Activated B cell treated with CpG ODN at 0.5 μM for 24 hours (primary cell): ENCODE data around the gene VPS33B. TPM values are rescaled to one million over a fixed set of nuclear protein-coding genes. Genes with fewer than 3 reads are reported as not detected.

Experiments
- ATAC-seq: fragments of 200-7000 bp; cut with Tn5 transposase; one replicate; pipeline ENCODE4 v1.10.0; 2021; ENCODE audit warnings: low read depth, mild to moderate bottlenecking, moderate library complexity
- CTCF ChIA-PET: fragments of 350-600 bp; sonication (Branson Sonifier 250); formaldehyde crosslinking; loops from one replicate; lab custom pipeline; 2021; ENCODE audit warnings: antibody characterized with exemption; lab: Charles Lee
- POLR2A ChIA-PET: fragments of 350-600 bp; sonication (Branson Sonifier 250); formaldehyde crosslinking; loops from one replicate; lab custom pipeline; 2021; ENCODE audit warnings: antibody characterized with exemption; lab: Charles Lee
- DNase-seq: peaks from one replicate; pipeline ENCODE4 v3.0.0; 2022
- H3K27ac Mint-ChIP-seq: one replicate; pipeline ENCODE4 v1.8.0; 2020; ENCODE audit warnings: mixed read lengths
- H3K27me3 Mint-ChIP-seq: one replicate; pipeline ENCODE4 v1.8.0; 2021; ENCODE audit warnings: mixed read lengths
- H3K36me3 Mint-ChIP-seq: one replicate; pipeline ENCODE4 v1.8.0; 2021; ENCODE audit warnings: low read depth, mixed read lengths
- H3K4me1 Mint-ChIP-seq: one replicate; pipeline ENCODE4 v1.8.0; 2021; ENCODE audit warnings: mixed read lengths
- H3K4me3 Mint-ChIP-seq: one replicate; pipeline ENCODE4 v1.8.0; 2020; ENCODE audit warnings: mild to moderate bottlenecking, mixed read lengths
- H3K9me3 Mint-ChIP-seq: one replicate; pipeline ENCODE4 v1.8.0; 2020; ENCODE audit warnings: mixed read lengths
- CTCF ChIP-seq: fragments of 200-600 bp; IDR thresholded peaks from one replicate; pipeline ENCODE4 v1.8.0; 2022; ENCODE audit warnings: antibody characterized with exemption, mild to moderate bottlenecking
- intact Hi-C: fragments of 100-400 bp; cut with micrococcal nuclease; formaldehyde crosslinking; loops from one replicate; pipeline ENCODE4 v1.15.1; 2024
- total RNA-seq: library from RNA; stranded (reverse); gene quantifications from 2 replicates; pipeline ENCODE4 v1.2.3, GENCODE V29; 2022

The VPS33B gene
- total RNA-seq, 1 donor from 2014 or later: 33.4 TPM

GRCh38 chr15:91045065-91045464 is 22.7 kb upstream of the VPS33B start:
- H3K4me1 Mint-ChIP-seq: peaks cover 17% of the 10 kb centered on the region
- POLR2A ChIA-PET: no interaction called here
- ATAC-seq: no peak

GRCh38 chr15:91043202-91043874 is 20.9 kb upstream of the VPS33B start:
- DNase-seq (no peak), ATAC-seq (no peak)
- Mint-ChIP-seq H3K4me3 (no peak overlapping the region), H3K27ac (no peak overlapping the region), H3K36me3 (no peaks in the 10 kb centered on the region), H3K4me1 (peaks cover 15% of the 10 kb centered on the region), H3K9me3 (no peaks in the 10 kb centered on the region), H3K27me3 (peaks cover 6% of the 10 kb centered on the region)
- ChIA-PET POLR2A (no interaction called here), CTCF (no interaction called here)
- no peak for TF ChIP-seq CTCF
- intact Hi-C loops: no loop called here

More at GRCh38 chr15:91045065-91045464, 22.7 kb upstream of the VPS33B start:
- DNase-seq: no peak
- H3K4me3 Mint-ChIP-seq: no peak overlapping the region
- H3K9me3 Mint-ChIP-seq: no peaks in the 10 kb centered on the region
- CTCF ChIA-PET: no interaction called here
- no peak for TF ChIP-seq CTCF
- peaks cover 6% of the 10 kb centered on the region for H3K27me3 Mint-ChIP-seq
- no peaks in the 10 kb centered on the region for H3K36me3 Mint-ChIP-seq
- intact Hi-C loops: no loop called here
- no peak overlapping the region for H3K27ac Mint-ChIP-seq

- ATAC-seq (no peak), DNase-seq (no peak)
- Mint-ChIP-seq H3K36me3 (no peaks in the 10 kb centered on the region), H3K27ac (no peak overlapping the region), H3K27me3 (peaks cover 9% of the 10 kb centered on the region), H3K9me3 (no peaks in the 10 kb centered on the region), H3K4me3 (no peak overlapping the region), H3K4me1 (no peaks in the 10 kb centered on the region)
- ChIA-PET CTCF (interaction anchor here (1.1 to 1.7 kb wide), 2 partner anchors 10 to 84 kb away, joined by 3 to 5 read pairs; no protein-coding TSS in a partner anchor), POLR2A (no interaction called here)
- TF ChIP-seq CTCF: no peak
- intact Hi-C loops: no loop called here
Measured at GRCh38 chr15:91040856-91041255, 18.5 kb upstream of the VPS33B start.

- CTCF ChIA-PET: interaction anchor here (1.1 to 1.7 kb wide), 2 partner anchors 9 to 84 kb away, joined by 3 to 5 read pairs; no protein-coding TSS in a partner anchor
Measured at GRCh38 chr15:91039996-91040395, 17.6 kb upstream of the VPS33B start.

More at GRCh38 chr15:91039996-91040395, 17.6 kb upstream of the VPS33B start:
- Mint-ChIP-seq H3K27ac (no peak overlapping the region), H3K4me1 (no peaks in the 10 kb centered on the region), H3K27me3 (peaks cover 9% of the 10 kb centered on the region), H3K36me3 (no peaks in the 10 kb centered on the region), H3K4me3 (no peak overlapping the region), H3K9me3 (no peaks in the 10 kb centered on the region)
- POLR2A ChIA-PET: no interaction called here
- ATAC-seq (no peak), DNase-seq (no peak)
- intact Hi-C loops: no loop called here
- TF ChIP-seq CTCF: no peak
